Measurements from ENCODE around the gene FFAR2. TPM values are rescaled to one million over a fixed set of nuclear protein-coding genes. Genes with fewer than 3 reads are reported as not detected.

The FFAR2 gene
- total and polyA plus RNA-seq, 8 donors, result 0.18 to 26.6 (median 0.55) TPM; not detected in 1

DNA sequence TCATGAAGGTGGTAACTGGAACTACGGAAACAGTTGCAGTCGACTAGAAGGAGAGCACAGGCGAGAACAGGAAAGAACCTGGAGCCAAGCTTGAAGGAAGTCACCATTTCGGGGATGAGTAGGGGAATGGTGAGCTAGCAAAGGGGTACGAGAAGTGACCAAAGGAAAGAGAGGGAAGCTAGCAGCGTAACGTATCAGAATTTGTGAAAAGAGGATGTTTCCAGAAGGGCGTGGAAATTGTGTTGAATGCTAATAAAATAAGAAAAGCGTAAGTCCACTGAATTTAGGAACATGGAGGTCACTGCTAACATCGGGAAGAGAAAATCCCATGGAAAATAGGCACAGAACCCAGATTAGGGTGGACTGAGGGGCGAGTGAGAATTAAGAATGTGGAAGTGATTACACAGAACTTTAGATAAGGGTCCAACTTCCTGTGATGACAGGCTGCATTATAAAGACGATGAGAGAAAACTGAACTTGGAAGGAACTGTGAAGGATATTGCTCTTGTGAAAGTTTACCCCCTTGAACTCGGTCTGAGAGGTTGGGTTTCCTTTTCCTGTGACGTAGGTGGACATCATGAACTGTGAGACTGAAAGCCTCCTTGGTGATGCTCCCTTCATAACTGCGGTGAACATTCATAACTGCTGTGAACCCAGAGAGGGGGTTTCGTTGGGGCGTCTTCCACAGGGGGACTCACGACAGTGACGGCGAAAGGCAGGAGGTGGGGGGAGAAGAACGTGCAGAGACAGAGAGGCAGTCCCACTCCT lies 2.0 kb upstream of the FFAR2 start:
- Histone ChIP-seq H3K9me3 (no peaks in the 10 kb centered on the region), H3K4me1 (peaks cover 0 to 85% of the 10 kb centered on the region in 2 donors), H3K27ac (peak overlapping the region in 1 of 2 donors; percentile 91), H3K27me3 (peaks cover 0 to 13% of the 10 kb centered on the region in 2 donors), H3K4me3 (no peak overlapping the region), H3K36me3 (peaks cover 0 to 10% of the 10 kb centered on the region in 2 donors)
- no peak for ATAC-seq
- DNase-seq, result no peak
- intact Hi-C loops (cut with DNase I), result no loop called here
- TF ChIP-seq, protein P1, sequence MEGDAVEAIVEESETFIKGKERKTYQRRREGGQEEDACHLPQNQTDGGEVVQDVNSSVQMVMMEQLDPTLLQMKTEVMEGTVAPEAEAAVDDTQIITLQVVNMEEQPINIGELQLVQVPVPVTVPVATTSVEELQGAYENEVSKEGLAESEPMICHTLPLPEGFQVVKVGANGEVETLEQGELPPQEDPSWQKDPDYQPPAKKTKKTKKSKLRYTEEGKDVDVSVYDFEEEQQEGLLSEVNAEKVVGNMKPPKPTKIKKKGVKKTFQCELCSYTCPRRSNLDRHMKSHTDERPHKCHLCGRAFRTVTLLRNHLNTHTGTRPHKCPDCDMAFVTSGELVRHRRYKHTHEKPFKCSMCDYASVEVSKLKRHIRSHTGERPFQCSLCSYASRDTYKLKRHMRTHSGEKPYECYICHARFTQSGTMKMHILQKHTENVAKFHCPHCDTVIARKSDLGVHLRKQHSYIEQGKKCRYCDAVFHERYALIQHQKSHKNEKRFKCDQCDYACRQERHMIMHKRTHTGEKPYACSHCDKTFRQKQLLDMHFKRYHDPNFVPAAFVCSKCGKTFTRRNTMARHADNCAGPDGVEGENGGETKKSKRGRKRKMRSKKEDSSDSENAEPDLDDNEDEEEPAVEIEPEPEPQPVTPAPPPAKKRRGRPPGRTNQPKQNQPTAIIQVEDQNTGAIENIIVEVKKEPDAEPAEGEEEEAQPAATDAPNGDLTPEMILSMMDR (IDR thresholded peaks at IDR 0.05), result no peak

DNA sequence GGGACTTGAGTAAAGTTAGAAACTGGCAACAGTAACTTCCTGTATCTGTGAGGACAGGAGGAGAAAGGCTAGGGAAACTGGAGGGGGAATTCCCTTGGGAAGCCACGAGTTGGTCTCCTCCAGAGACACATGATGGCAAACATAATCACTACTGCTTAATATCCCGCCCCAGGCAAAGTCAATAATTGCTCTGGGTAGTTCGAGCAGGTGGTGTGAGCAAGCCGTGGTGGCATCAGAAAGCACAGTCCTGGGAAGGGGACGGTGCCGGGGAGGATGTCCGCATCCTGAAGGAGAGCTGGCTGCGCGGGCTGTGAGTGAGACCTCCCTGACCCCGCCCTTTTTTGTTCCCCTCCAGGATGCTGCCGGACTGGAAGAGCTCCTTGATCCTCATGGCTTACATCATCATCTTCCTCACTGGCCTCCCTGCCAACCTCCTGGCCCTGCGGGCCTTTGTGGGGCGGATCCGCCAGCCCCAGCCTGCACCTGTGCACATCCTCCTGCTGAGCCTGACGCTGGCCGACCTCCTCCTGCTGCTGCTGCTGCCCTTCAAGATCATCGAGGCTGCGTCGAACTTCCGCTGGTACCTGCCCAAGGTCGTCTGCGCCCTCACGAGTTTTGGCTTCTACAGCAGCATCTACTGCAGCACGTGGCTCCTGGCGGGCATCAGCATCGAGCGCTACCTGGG lies 1.4 kb downstream of the FFAR2 start:
- intact Hi-C loops (cut with DNase I), result no loop called here
- ATAC-seq (peak; percentile 9), DNase-seq (no peak)
- H3K4me1 ChIP-seq, result peaks cover 0 to 80% of the 10 kb centered on the region in 2 donors
- TF ChIP-seq, protein P1 (IDR thresholded peaks at IDR 0.05), result no peak
- H3K27ac ChIP-seq, result peak overlapping the region in 1 of 2 donors; percentile 91
- peaks cover 0 to 13% of the 10 kb centered on the region in 2 donors for H3K27me3 ChIP-seq
- no peaks in the 10 kb centered on the region for H3K9me3 ChIP-seq
- peak overlapping the region in 1 of 2 donors; percentile 44 for H3K4me3 ChIP-seq
- H3K36me3 ChIP-seq, result peaks cover 0 to 10% of the 10 kb centered on the region in 2 donors

DNA sequence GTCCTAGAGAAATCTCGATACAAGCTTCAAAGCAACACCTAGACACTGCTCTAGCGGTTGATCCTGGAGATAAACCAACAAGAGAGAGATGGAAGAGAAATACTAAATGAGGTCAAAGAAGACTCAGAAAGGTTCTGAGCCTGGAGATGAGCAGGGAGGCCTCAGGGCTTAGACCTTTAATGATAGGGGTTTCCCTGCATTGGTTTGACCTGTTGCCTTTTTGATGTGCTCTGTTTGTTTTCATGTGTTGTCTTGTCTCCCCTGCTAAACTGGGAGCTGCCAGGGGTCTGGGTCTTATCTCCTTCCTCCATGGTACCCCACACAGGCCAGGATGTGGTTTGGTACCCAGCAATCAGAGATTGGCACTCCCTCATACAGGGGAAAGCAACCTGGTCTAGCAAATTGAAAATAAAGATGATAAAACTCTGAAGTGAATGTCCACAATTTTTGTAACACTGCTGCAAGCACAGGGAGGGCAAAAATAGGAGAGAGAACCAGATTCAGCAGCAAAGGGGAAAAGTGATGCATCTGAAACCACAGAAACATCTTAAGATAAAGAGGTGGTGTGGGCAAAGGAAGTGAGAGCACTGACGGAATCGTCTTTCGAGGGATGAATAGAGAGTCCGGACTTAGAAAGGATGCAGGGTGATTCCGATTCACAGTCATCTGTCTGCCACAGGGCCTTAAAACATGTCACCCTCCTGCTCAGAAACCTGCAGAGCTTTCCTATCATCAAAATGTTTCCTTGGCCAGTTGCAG lies 3.5 kb downstream of the FFAR2 start:
- ATAC-seq (no peak), DNase-seq (no peak)
- H3K36me3 ChIP-seq, result peaks cover 0 to 10% of the 10 kb centered on the region in 2 donors
- H3K9me3 ChIP-seq, result no peaks in the 10 kb centered on the region
- H3K27me3 ChIP-seq, result peaks cover 0 to 13% of the 10 kb centered on the region in 2 donors
- peak overlapping the region in 1 of 2 donors; percentile 44 for H3K4me3 ChIP-seq
- TF ChIP-seq, protein P1 (IDR thresholded peaks at IDR 0.05), result no peak
- peak overlapping the region in 1 of 2 donors; percentile 18 for H3K27ac ChIP-seq
- intact Hi-C loops (cut with DNase I), result no loop called here
- H3K4me1 ChIP-seq, result peaks cover 0 to 75% of the 10 kb centered on the region in 2 donors

DNA sequence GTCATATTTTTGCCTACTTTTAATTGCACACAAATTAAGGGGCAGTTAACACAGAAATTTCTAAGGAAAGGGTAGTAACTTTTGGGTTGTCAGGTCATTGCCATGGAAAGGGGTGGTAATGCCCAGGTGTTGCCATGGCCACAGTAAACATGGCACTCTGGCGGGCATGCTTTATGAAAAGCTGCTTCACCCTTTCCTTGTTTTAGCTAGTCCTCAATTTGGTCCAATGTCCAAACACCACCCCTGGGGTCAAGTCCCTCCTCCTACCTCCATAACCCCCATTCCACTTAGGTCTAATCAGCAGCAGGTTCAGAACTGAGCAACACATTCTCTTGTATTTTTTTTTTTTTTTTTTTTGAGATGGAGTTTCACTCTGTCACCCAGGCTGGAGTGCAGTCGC lies 6.6 kb downstream of the FFAR2 start:
- intact Hi-C loops (cut with DNase I), result no loop called here
- Histone ChIP-seq H3K27ac (no peak overlapping the region), H3K4me3 (no peak overlapping the region), H3K4me1 (peaks cover 10 to 64% of the 10 kb centered on the region in 2 donors), H3K36me3 (peaks cover 0 to 8% of the 10 kb centered on the region in 2 donors), H3K9me3 (no peaks in the 10 kb centered on the region), H3K27me3 (peaks cover 0 to 9% of the 10 kb centered on the region in 2 donors)
- TF ChIP-seq, protein P1 (IDR thresholded peaks at IDR 0.05), result no peak
- DNase-seq, result no peak
- no peak for ATAC-seq

Data from left lung (tissue), 10 donors.